T47D (cell line): ENCODE data around the gene C16orf82.

Experiments
- DNase-seq, 2 experiments: peaks; one replicate each; pipeline versions ENCODE4 v3.0.0 to v3.0.0-alpha.2; 2011 to 2012; ENCODE audit warnings: low read depth in 1 of 2, low spot score in 1 of 2
- JUND ChIP-seq: IDR thresholded peaks from 2 replicates; pipeline ENCODE4 v1.6.1; 2012; ENCODE audit warnings: low read depth
- in situ Hi-C: cut with HindIII; loops from 2 replicates; pipeline ENCODE4 v1.10.0; 2016; ENCODE audit warnings: low sequenced_read_pairs, low pct_unique_long_range_greater_than_20kb

Gene C16orf82

DNA sequence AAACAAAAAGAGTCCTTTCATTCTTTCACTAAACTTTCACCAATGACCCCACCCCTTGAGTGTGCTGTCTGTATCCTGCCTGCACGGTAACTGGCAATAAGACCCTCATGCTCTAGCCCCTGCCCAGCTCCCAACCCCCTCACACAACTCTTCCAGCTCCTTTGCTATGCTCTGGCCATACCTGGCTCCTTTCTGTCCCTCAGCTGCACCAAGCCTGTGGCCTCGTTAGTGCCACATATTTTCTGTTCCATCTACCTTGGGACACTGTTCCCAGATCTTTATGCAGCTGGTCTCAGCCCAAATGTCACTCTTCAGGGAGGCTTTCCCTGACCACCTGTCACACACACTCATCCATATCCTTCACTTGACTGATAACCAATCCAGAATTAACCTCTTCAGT lies 47.3 kb downstream of the C16orf82 start:
- in situ Hi-C loops, result no loop called here
- no peak for DNase-seq
- no peak for TF ChIP-seq JUND

DNA sequence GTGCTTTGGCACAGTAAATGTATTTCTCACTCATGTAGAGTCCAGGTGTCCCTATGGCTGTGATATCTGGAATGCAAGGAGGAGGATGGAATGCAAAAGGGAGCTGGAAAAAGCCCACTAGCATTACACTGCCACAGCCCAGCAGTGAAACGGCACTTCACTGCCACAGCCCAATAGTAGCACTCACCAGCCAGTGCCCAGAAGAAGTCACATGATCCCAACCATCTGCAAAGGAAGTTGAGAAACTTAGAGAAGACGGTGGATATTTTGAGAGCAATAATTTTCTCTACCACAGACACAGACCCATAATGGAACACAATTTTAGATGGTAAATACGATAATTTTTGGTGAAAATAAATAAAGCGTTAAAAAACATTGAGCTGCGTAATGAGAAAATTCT lies 51.8 kb downstream of the C16orf82 start:
- TF ChIP-seq JUND, result no peak
- DNase-seq, result no peak
- in situ Hi-C loops, result no loop called here
